ENCODE results near the gene ABCC8. TPM values are rescaled to one million over a fixed set of nuclear protein-coding genes. Genes with fewer than 3 reads are reported as not detected.
A peak's percentile ranks its signal among the peaks of the same experiment; 100 is the strongest.

The ABCC8 gene
- polyA plus RNA-seq, 3 donors, result not detected

DNA sequence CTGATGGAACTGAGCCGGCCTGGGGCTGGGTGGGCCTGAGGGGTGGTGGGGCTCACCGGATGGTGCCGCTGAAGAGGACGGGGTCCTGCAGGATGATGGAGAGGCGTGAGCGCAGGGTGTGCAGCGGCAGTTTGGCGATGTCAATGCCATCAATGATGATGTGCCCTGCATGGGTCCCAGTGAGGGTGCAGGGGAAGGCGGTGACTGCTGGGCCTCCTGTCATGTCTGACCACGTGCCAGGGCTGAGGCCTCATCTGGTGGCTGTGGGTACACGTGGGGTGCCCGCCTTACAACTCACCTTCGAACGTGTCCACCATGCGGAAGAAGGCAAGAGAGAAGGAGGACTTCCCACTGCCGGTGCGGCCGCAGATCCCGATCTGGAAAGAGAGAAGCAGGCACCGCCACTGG lies 81.1 kb downstream of the ABCC8 start:
- 97% methylated on average over 17 of the region's 20 CpGs for WGBS (ENCODE audit: insufficient coverage)
- H3K9me3 Mint-ChIP-seq, result peaks cover 0 to 1% (median 0%) of the 10 kb centered on the region in 7 donors
- H3K4me2 ChIP-seq (replicated peaks; ENCODE audit: extremely low read depth, low read length, poor library complexity, severe bottlenecking), result no peak overlapping the region
- intact Hi-C loops (cut with micrococcal nuclease), result no loop called here
- no peaks in the 10 kb centered on the region for H3K4me1 ChIP-seq (ENCODE audit: control insufficient read depth in 1 of 2, insufficient read depth in 2 of 2, low read length in 2 of 2)
- H3K36me3 Mint-ChIP-seq, result no peaks in the 10 kb centered on the region
- H4K20me1 ChIP-seq (ENCODE audit: insufficient read depth, low read length), result no peaks in the 10 kb centered on the region
- no peak for DNase-seq
- no peaks in the 10 kb centered on the region for H3K4me1 Mint-ChIP-seq
- H3K27me3 ChIP-seq (ENCODE audit: control insufficient read depth in 2 of 2, insufficient read depth in 2 of 2, low read length in 2 of 2), result peaks cover 0 to 4% of the 10 kb centered on the region in 2 donors
- H3K4me3 Mint-ChIP-seq, result no peak overlapping the region
- H3K27ac Mint-ChIP-seq, result peak overlapping the region in 1 of 7 donors; percentile 57
- no peaks in the 10 kb centered on the region for H3K36me3 ChIP-seq (replicated peaks in 1 of 2; ENCODE audit: control insufficient read depth in 1 of 2, insufficient read depth in 2 of 2, low read length in 2 of 2)
- no peaks in the 10 kb centered on the region for H3K9me3 ChIP-seq (replicated peaks in 1 of 2; ENCODE audit: control insufficient read depth in 1 of 2, insufficient read depth in 1 of 2, low read length in 2 of 2)
- H3K9ac ChIP-seq (ENCODE audit: insufficient read depth, low read length, poor library complexity, severe bottlenecking), result no peak overlapping the region
- no peak overlapping the region for H3K27ac ChIP-seq (ENCODE audit: low read depth in 1 of 2, low read length in 2 of 2)
- H3K27me3 Mint-ChIP-seq (ENCODE audit: low read depth in 3 of 3), result peaks cover 2 to 4% (median 2%) of the 10 kb centered on the region in 3 donors
- H3K79me2 ChIP-seq (ENCODE audit: insufficient read depth, low read length), result no peaks in the 10 kb centered on the region
- no peak for TF ChIP-seq CTCF (IDR thresholded peaks at IDR 0.05)
- H3K4me3 ChIP-seq (replicated peaks in 1 of 3; ENCODE audit: low read depth in 2 of 3, low read length in 3 of 3), result no peak overlapping the region
- H2AFZ ChIP-seq (ENCODE audit: insufficient read depth, low read depth, low read length, poor library complexity, severe bottlenecking), result no peak overlapping the region

DNA sequence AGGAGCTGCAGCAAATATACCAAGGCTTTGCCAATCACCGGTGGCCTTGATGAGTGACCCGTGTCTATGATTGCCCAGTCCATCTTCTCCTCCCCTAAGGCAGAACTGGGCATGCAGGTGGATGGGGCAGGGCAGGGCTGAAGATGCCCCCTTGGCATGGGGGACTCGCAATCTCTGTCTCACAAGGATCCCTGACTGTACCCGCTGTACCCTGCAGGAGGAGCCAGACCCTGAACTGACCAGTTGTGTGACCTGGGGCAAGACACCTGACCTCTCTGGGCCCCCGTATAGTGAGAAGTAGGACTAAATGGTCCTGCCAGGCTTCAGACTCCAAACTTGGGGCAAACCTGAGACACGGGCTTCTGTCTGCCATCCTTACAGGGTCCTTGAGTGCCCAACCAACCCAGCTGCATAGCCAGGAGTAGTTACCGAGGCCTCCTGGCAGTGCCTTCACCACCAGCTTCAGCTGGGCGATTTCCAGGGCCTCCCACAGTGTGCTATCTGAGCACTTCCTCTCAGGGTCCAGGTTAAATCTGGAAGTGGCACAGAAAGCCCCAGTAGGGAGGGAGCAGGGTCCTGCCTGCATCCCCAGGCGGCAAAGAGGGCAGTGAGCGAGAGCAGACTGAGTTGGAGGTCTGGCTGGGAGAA lies 81.8 kb downstream of the ABCC8 start:
- Mint-ChIP-seq H3K36me3 (peaks cover 0 to 3% of the 10 kb centered on the region in 2 donors), H3K27ac (no peak overlapping the region), H3K4me1 (peaks cover under 1% of the 10 kb centered on the region), H3K27me3 (ENCODE audit: low read depth in 3 of 3) (peaks cover 7 to 9% (median 7%) of the 10 kb centered on the region in 3 donors), H3K4me3 (peak overlapping the region in 1 of 2 donors; percentile 7), H3K9me3 (no peaks in the 10 kb centered on the region)
- H3K27ac ChIP-seq (ENCODE audit: low read depth in 1 of 2, low read length in 2 of 2), result no peak overlapping the region
- no peak overlapping the region for H2AFZ ChIP-seq (ENCODE audit: insufficient read depth, low read depth, low read length, poor library complexity, severe bottlenecking)
- no peaks in the 10 kb centered on the region for H3K79me2 ChIP-seq (ENCODE audit: insufficient read depth, low read length)
- no peak overlapping the region for H3K9ac ChIP-seq (ENCODE audit: insufficient read depth, low read length, poor library complexity, severe bottlenecking)
- no peak for TF ChIP-seq CTCF (IDR thresholded peaks at IDR 0.05)
- peaks cover 0 to 1% of the 10 kb centered on the region in 2 donors for H3K4me1 ChIP-seq (ENCODE audit: control insufficient read depth in 1 of 2, insufficient read depth in 2 of 2, low read length in 2 of 2)
- H3K4me3 ChIP-seq (replicated peaks in 1 of 3; ENCODE audit: low read depth in 2 of 3, low read length in 3 of 3), result no peak overlapping the region
- 88% methylated on average over 7 of the region's 10 CpGs for WGBS (ENCODE audit: insufficient coverage)
- H4K20me1 ChIP-seq (ENCODE audit: insufficient read depth, low read length), result no peaks in the 10 kb centered on the region
- no peak overlapping the region for H3K4me2 ChIP-seq (replicated peaks; ENCODE audit: extremely low read depth, low read length, poor library complexity, severe bottlenecking)
- H3K9me3 ChIP-seq (replicated peaks in 1 of 2; ENCODE audit: control insufficient read depth in 1 of 2, insufficient read depth in 1 of 2, low read length in 2 of 2), result no peaks in the 10 kb centered on the region
- DNase-seq, result no peak
- H3K27me3 ChIP-seq (ENCODE audit: control insufficient read depth in 2 of 2, insufficient read depth in 2 of 2, low read length in 2 of 2), result peaks cover 1 to 10% of the 10 kb centered on the region in 2 donors
- intact Hi-C loops (cut with micrococcal nuclease), result no loop called here
- H3K36me3 ChIP-seq (replicated peaks in 1 of 2; ENCODE audit: control insufficient read depth in 1 of 2, insufficient read depth in 2 of 2, low read length in 2 of 2), result no peaks in the 10 kb centered on the region

Measured in CD14-positive monocyte (primary cell).